ENCODE data around the gene EVA1C.
A peak's percentile ranks its signal among the peaks of the same experiment; 100 is the strongest.
"Not testable (repeated sequence)": the region's sequence is repeated elsewhere in the genome, so short reads cannot be mapped to it uniquely, and the experiment has no call there.

EVA1C gene

GRCh38 chr21:32426592-32427051, 14.1 kb downstream of the EVA1C start:
- no peak for DNase-seq

- no peak for DNase-seq
Measured at GRCh38 chr21:32427958-32428623, 15.6 kb downstream of the EVA1C start.

GRCh38 chr21:32432982-32433660, 20.6 kb downstream of the EVA1C start:
- DNase-seq, result not testable (repeated sequence)

GRCh38 chr21:32437729-32438128, 25.2 kb downstream of the EVA1C start:
- no peak for DNase-seq

GRCh38 chr21:32442566-32443318, 30.2 kb downstream of the EVA1C start:
- no peak for DNase-seq

- no peak for DNase-seq
Measured at GRCh38 chr21:32445101-32445500, 32.6 kb downstream of the EVA1C start.

GRCh38 chr21:32446440-32446839, 33.9 kb downstream of the EVA1C start:
- DNase-seq, result not testable (repeated sequence)

GRCh38 chr21:32447224-32447623, 34.7 kb downstream of the EVA1C start:
- DNase-seq, result no peak

GRCh38 chr21:32448803-32449594, 36.5 kb downstream of the EVA1C start:
- no peak for DNase-seq

- DNase-seq, result not testable (repeated sequence)
Measured at GRCh38 chr21:32450881-32451701, 38.6 kb downstream of the EVA1C start.

GRCh38 chr21:32452191-32452590, 39.7 kb downstream of the EVA1C start:
- DNase-seq, result peak; percentile 73

- no peak for DNase-seq
Measured at GRCh38 chr21:32452641-32453040, 40.1 kb downstream of the EVA1C start.

GRCh38 chr21:32455548-32455947, 43.0 kb downstream of the EVA1C start:
- no peak for DNase-seq

- no peak for DNase-seq
Measured at GRCh38 chr21:32456497-32456918, 44.0 kb downstream of the EVA1C start.

GRCh38 chr21:32457360-32457840, 44.9 kb downstream of the EVA1C start:
- no peak for DNase-seq

- DNase-seq, result no peak
Measured at GRCh38 chr21:32457962-32458361, 45.5 kb downstream of the EVA1C start.

- DNase-seq, result no peak
Measured at GRCh38 chr21:32459972-32460371, 47.5 kb downstream of the EVA1C start.

- no peak for DNase-seq
Measured at GRCh38 chr21:32461503-32461902, 49.0 kb downstream of the EVA1C start.

- DNase-seq, result not testable (repeated sequence)
Measured at GRCh38 chr21:32462564-32462963, 50.1 kb downstream of the EVA1C start.

- DNase-seq, result no peak
Measured at GRCh38 chr21:32463367-32463766, 50.9 kb downstream of the EVA1C start.

GRCh38 chr21:32463889-32464300, 51.4 kb downstream of the EVA1C start:
- DNase-seq, result no peak

- DNase-seq, result no peak
Measured at GRCh38 chr21:32467291-32467690, 54.8 kb downstream of the EVA1C start.

Measured in NCI-H2171 treated with DMSO at 0.1 percent for 48 hours (cell line).